ENCODE measurements around the gene SAFB. TPM values are rescaled to one million over a fixed set of nuclear protein-coding genes. Genes with fewer than 3 reads are reported as not detected.

SAFB gene
- total RNA-seq, 1 experiment from 2014 or later = 171 TPM

GRCh38 chr19:5635427-5635826 is 12.5 kb downstream of the SAFB start:
- no peak for TF ChIP-seq CTCF (conservative IDR thresholded peaks at IDR 0.05; ENCODE audit: low read depth, low read length)
- no peak for TF ChIP-seq EZH2 (IDR thresholded peaks at IDR 0.05; ENCODE audit: borderline replicate concordance, low read depth, low read length, poor library complexity, severe bottlenecking)
- intact Hi-C loops (cut with micrococcal nuclease; ENCODE audit: unreplicated experiment) = no loop called here
- POLR2A ChIA-PET (ENCODE audit: low non-redundant PET) = no interaction called here

GRCh38 chr19:5637971-5638370 is 15.1 kb downstream of the SAFB start:
- intact Hi-C loops (cut with micrococcal nuclease; ENCODE audit: unreplicated experiment) = no loop called here
- no peak for TF ChIP-seq EZH2 (IDR thresholded peaks at IDR 0.05; ENCODE audit: borderline replicate concordance, low read depth, low read length, poor library complexity, severe bottlenecking)
- no peak for TF ChIP-seq CTCF (conservative IDR thresholded peaks at IDR 0.05; ENCODE audit: low read depth, low read length)
- Histone ChIP-seq H3K9me3 (ENCODE audit: low read depth, low read length, poor library complexity, severe bottlenecking) (no peaks in the 10 kb centered on the region), H3K4me1 (ENCODE audit: insufficient read depth, low read length, poor library complexity, severe bottlenecking) (no peaks in the 10 kb centered on the region), H3K27ac (ENCODE audit: low read depth, low read length, poor library complexity, severe bottlenecking) (no peak overlapping the region), H3K27me3 (replicated peaks; ENCODE audit: insufficient read depth, low read depth, low read length, poor library complexity) (no peaks in the 10 kb centered on the region), H3K36me3 (ENCODE audit: insufficient read depth, low read length, poor library complexity, severe bottlenecking) (peaks cover 28% of the 10 kb centered on the region), H3K4me3 (ENCODE audit: low read depth, low read length, poor library complexity, severe bottlenecking) (no peak overlapping the region)
- DNase-seq (ENCODE audit: low spot score) = no peak
- ChIA-PET POLR2A (ENCODE audit: low non-redundant PET) (no interaction called here), CTCF (no interaction called here)
- BruUV-seq (replicated peaks) = no TSS peak

More at GRCh38 chr19:5635427-5635826, 12.5 kb downstream of the SAFB start:
- Histone ChIP-seq H3K4me3 (ENCODE audit: low read depth, low read length, poor library complexity, severe bottlenecking) (no peak overlapping the region), H3K9me3 (ENCODE audit: low read depth, low read length, poor library complexity, severe bottlenecking) (no peaks in the 10 kb centered on the region), H3K27ac (ENCODE audit: low read depth, low read length, poor library complexity, severe bottlenecking) (no peak overlapping the region), H3K27me3 (replicated peaks; ENCODE audit: insufficient read depth, low read depth, low read length, poor library complexity) (no peaks in the 10 kb centered on the region), H3K4me1 (ENCODE audit: insufficient read depth, low read length, poor library complexity, severe bottlenecking) (no peaks in the 10 kb centered on the region), H3K36me3 (ENCODE audit: insufficient read depth, low read length, poor library complexity, severe bottlenecking) (peaks cover 21% of the 10 kb centered on the region)
- no peak for DNase-seq (ENCODE audit: low spot score)
- no TSS peak for BruUV-seq (replicated peaks)
- CTCF ChIA-PET = no interaction called here

GRCh38 chr19:5641171-5641570 is 18.3 kb downstream of the SAFB start:
- ChIA-PET POLR2A (ENCODE audit: low non-redundant PET) (no interaction called here), CTCF (no interaction called here)
- TF ChIP-seq CTCF (conservative IDR thresholded peaks at IDR 0.05; ENCODE audit: low read depth, low read length) (no peak), EZH2 (IDR thresholded peaks at IDR 0.05; ENCODE audit: borderline replicate concordance, low read depth, low read length, poor library complexity, severe bottlenecking) (no peak)
- intact Hi-C loops (cut with micrococcal nuclease; ENCODE audit: unreplicated experiment) = no loop called here
- no peak overlapping the region for H3K4me3 ChIP-seq (ENCODE audit: low read depth, low read length, poor library complexity, severe bottlenecking)
- peaks cover 57% of the 10 kb centered on the region for H3K36me3 ChIP-seq (ENCODE audit: insufficient read depth, low read length, poor library complexity, severe bottlenecking)
- H3K27ac ChIP-seq (ENCODE audit: low read depth, low read length, poor library complexity, severe bottlenecking) = no peak overlapping the region
- DNase-seq (ENCODE audit: low spot score) = no peak
- no TSS peak for BruUV-seq (replicated peaks)
- H3K4me1 ChIP-seq (ENCODE audit: insufficient read depth, low read length, poor library complexity, severe bottlenecking) = no peaks in the 10 kb centered on the region
- no peaks in the 10 kb centered on the region for H3K27me3 ChIP-seq (replicated peaks; ENCODE audit: insufficient read depth, low read depth, low read length, poor library complexity)
- H3K9me3 ChIP-seq (ENCODE audit: low read depth, low read length, poor library complexity, severe bottlenecking) = no peaks in the 10 kb centered on the region

All from A673 (cell line).